A673 (cell line): ENCODE results near the gene COL28A1. TPM values are rescaled to one million over a fixed set of nuclear protein-coding genes. Genes with fewer than 3 reads are reported as not detected.

Experiments used
- BruUV-seq: library from RNA; stranded (reverse); fragments of 400-500 nt; replicated peaks from 2 replicates; lab custom pipeline; 2021; lab: Mats Ljungman, UMichigan
- CTCF ChIA-PET: fragments of 300-600 bp; sonication (Branson Sonifier 250); formaldehyde crosslinking; loops from one replicate; lab custom pipeline; 2022; ENCODE audit warnings: antibody characterized with exemption; lab: Charles Lee
- POLR2A ChIA-PET: fragments of 300-600 bp; sonication (Branson Sonifier 250); formaldehyde crosslinking; loops from one replicate; lab custom pipeline; 2022; ENCODE audit warnings: antibody characterized with exemption; ENCODE audit not compliant: low non-redundant PET; lab: Charles Lee
- DNase-seq: peaks from one replicate; pipeline ENCODE4 v3.0.0-alpha.2; 2015; ENCODE audit warnings: low spot score
- H3K27ac ChIP-seq: fragments of 200-600 bp; sonication (generic); 2 replicates; pipeline ENCODE4 v1.5.1; 2016; ENCODE audit warnings: mixed run types, low read depth, mild to moderate bottlenecking, mixed read lengths, antibody characterized with exemption, low read length; ENCODE audit not compliant: poor library complexity, severe bottlenecking
- H3K27me3 ChIP-seq: fragments of 200-600 bp; sonication (generic); replicated peaks from 2 replicates; pipeline ENCODE4 v1.6.1; 2017; ENCODE audit warnings: mixed run types, low read depth, mild to moderate bottlenecking, mixed read lengths, antibody characterized with exemption, low read length; ENCODE audit not compliant: insufficient read depth, poor library complexity
- H3K36me3 ChIP-seq: fragments of 200-600 bp; sonication (generic); 2 replicates; pipeline ENCODE4 v1.6.1; 2016; ENCODE audit warnings: mixed run types, mild to moderate bottlenecking, mixed read lengths, antibody characterized with exemption, low read length; ENCODE audit not compliant: insufficient read depth, poor library complexity, severe bottlenecking
- H3K4me1 ChIP-seq: fragments of 200-600 bp; sonication (generic); 2 replicates; pipeline ENCODE4 v1.6.1; 2017; ENCODE audit warnings: mixed run types, mild to moderate bottlenecking, mixed read lengths, antibody characterized with exemption, low read length; ENCODE audit not compliant: insufficient read depth, poor library complexity, severe bottlenecking
- H3K4me3 ChIP-seq: fragments of 200-600 bp; sonication (generic); 2 replicates; pipeline ENCODE4 v1.5.1; 2016; ENCODE audit warnings: low read depth, mixed run types, mild to moderate bottlenecking, mixed read lengths, low read length; ENCODE audit not compliant: poor library complexity, severe bottlenecking
- H3K9me3 ChIP-seq: fragments of 200-600 bp; sonication (generic); 2 replicates; pipeline ENCODE4 v1.6.1; 2016; ENCODE audit warnings: mixed run types, low read depth, mild to moderate bottlenecking, mixed read lengths, antibody characterized with exemption, low read length; ENCODE audit not compliant: poor library complexity, severe bottlenecking
- EZH2 ChIP-seq: fragments of 200-600 bp; sonication (generic); IDR thresholded peaks from 2 replicates; pipeline ENCODE4 v1.6.1; 2017; ENCODE audit warnings: borderline replicate concordance, low read depth, mild to moderate bottlenecking, mixed read lengths, antibody characterized with exemption, low read length; ENCODE audit not compliant: poor library complexity, severe bottlenecking
- intact Hi-C: fragments of 100-400 bp; cut with micrococcal nuclease; formaldehyde crosslinking; loops from one replicate; pipeline ENCODE4 v1.10.0; 2022; ENCODE audit not compliant: unreplicated experiment
- total RNA-seq: library from RNA; stranded (reverse); gene quantifications from 2 replicates; pipeline ENCODE4 v1.2.3, GENCODE V29; 2021
- TF ChIP-seq, protein P1 (sequence below): fragments of 300-800, 200-600 bp; sonication (generic); conservative IDR thresholded peaks from 2 replicates; pipeline ENCODE4 v1.5.1; 2017; ENCODE audit warnings: low read depth, mild to moderate bottlenecking, antibody characterized with exemption, low read length, moderate library complexity, mixed read lengths

COL28A1 gene
- total RNA-seq, 1 experiment from 2014 or later = 0.34 TPM

DNA sequence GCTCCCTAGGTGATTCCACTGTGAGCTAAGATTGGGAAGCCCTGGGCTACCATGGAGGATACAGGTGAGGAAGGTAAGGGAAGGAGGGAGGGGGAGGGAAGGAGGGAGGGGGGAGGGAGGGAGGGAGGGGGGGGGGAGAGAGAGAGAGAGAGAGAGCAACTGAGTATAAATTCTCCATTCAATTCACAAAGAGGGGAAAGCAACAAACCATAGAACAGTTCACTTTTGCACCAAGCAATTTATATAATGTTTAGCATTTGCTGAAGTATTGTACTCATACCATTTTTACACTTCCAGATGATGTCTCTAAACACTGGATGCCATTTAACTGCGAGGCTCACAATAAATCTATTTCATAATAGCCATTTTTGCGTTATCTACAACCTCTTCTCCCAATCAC is 118.3 kb downstream of the COL28A1 start:
- intact Hi-C loops = no loop called here
- no peak for TF ChIP-seq EZH2
- TF ChIP-seq, protein P1, sequence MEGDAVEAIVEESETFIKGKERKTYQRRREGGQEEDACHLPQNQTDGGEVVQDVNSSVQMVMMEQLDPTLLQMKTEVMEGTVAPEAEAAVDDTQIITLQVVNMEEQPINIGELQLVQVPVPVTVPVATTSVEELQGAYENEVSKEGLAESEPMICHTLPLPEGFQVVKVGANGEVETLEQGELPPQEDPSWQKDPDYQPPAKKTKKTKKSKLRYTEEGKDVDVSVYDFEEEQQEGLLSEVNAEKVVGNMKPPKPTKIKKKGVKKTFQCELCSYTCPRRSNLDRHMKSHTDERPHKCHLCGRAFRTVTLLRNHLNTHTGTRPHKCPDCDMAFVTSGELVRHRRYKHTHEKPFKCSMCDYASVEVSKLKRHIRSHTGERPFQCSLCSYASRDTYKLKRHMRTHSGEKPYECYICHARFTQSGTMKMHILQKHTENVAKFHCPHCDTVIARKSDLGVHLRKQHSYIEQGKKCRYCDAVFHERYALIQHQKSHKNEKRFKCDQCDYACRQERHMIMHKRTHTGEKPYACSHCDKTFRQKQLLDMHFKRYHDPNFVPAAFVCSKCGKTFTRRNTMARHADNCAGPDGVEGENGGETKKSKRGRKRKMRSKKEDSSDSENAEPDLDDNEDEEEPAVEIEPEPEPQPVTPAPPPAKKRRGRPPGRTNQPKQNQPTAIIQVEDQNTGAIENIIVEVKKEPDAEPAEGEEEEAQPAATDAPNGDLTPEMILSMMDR = no peak
- no peaks in the 10 kb centered on the region for H3K27me3 ChIP-seq
- BruUV-seq = no TSS peak
- no peak overlapping the region for H3K4me3 ChIP-seq
- no peaks in the 10 kb centered on the region for H3K4me1 ChIP-seq
- ChIA-PET CTCF (interaction anchor here (0.6 kb wide), 1 partner anchor 8 kb away, joined by 3 read pairs; no protein-coding TSS in a partner anchor), POLR2A (no interaction called here)
- no peaks in the 10 kb centered on the region for H3K36me3 ChIP-seq
- no peak for DNase-seq
- no peaks in the 10 kb centered on the region for H3K9me3 ChIP-seq
- no peak overlapping the region for H3K27ac ChIP-seq

DNA sequence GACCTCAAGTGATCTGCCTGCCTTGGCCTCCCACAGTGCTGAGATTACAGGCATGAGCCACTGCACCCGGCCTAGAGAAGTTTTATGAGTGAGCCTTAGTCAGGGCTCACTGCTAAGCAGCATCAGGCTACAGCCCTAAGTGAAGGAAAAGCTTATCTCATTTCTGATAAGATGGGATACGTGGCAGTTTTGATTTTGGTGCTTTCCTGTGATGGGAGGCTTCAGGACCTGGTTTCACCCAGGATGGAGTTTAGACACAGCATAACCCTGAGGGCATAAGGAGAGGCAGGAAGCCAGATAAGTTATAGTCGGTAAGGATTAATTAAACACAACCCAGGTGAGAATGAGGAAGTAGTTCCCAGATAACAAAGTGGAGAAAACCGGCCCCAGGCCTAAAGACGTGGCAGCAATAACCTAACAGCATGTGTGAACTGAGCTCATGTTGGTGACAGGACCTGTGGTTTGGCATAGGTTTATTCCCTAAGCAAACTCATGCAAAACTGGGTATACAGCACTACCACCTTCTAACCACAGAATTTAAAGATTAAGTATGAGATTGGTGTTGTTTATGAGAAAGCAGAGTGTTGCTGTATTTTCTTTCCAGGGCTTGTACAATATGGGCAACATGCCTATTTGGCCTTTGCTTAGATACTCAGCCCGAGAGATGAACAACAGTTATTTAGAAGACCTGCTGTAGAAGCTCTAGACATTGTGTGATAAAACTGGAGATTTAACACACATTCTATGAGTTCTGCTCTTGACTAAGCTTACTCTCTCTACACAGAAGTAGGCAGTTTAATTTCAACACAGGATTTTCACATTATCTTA is 119.4 kb downstream of the COL28A1 start:
- Histone ChIP-seq H3K27ac (no peak overlapping the region), H3K4me3 (no peak overlapping the region), H3K27me3 (no peaks in the 10 kb centered on the region), H3K9me3 (no peaks in the 10 kb centered on the region), H3K4me1 (no peaks in the 10 kb centered on the region), H3K36me3 (no peaks in the 10 kb centered on the region)
- intact Hi-C loops = no loop called here
- no peak for DNase-seq
- no peak for TF ChIP-seq EZH2
- TF ChIP-seq, protein P1 = no peak
- ChIA-PET POLR2A (no interaction called here), CTCF (interaction anchor here (1.3 kb wide), 1 partner anchor 8 kb away, joined by 5 read pairs; no protein-coding TSS in a partner anchor)
- BruUV-seq = no TSS peak

DNA sequence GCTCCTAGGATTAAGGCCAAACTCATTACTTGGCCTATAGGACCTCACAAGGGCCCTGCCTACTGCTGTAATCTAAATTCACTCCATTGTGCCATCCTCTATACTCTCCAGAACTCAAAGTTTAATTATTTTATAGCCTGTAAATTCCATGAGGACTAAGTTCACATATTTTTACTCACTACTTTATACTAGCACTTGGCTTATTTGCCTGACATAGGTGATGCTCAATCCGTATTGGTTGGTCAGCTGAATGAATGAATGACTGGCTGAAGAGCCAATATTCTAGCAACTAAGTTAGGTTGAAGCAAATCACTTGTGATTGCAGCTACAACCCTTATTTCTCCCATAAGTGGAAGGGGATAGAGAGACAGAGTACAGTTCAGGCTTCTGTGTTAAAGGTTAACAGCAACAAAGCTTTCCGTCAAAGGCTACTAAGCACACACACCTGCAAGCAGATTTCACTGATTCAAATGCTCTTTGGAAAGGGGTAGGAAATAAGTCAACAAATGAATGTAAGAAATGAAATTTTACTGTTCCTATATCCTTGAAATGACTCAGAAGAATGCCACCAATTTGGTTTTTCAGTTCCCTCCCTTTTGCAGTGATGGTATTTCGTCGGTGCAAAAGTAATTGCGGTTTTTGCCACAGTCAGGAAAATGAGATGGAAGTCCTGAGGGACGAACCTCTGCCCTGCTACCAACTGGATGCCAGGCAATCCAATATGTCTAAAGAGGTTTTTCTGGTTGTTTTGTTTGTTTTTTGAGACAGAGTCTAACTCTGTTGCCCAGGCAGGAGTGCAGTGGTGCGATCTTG is 120.7 kb downstream of the COL28A1 start:
- Histone ChIP-seq H3K27me3 (peaks cover 6% of the 10 kb centered on the region), H3K4me3 (no peak overlapping the region), H3K4me1 (no peaks in the 10 kb centered on the region), H3K9me3 (no peaks in the 10 kb centered on the region), H3K27ac (no peak overlapping the region), H3K36me3 (no peaks in the 10 kb centered on the region)
- POLR2A ChIA-PET = no interaction called here
- intact Hi-C loops = no loop called here
- DNase-seq = no peak
- TF ChIP-seq, protein P1 = no peak
- no peak for TF ChIP-seq EZH2
- BruUV-seq = no TSS peak
- CTCF ChIA-PET = no interaction called here
